K562 (cell line): ENCODE measurements around the gene AK2. TPM values are rescaled to one million over a fixed set of nuclear protein-coding genes. Genes with fewer than 3 reads are reported as not detected.
A peak's percentile ranks its signal among the peaks of the same experiment; 100 is the strongest.

Experiments used
- ARID1B ChIP-seq: fragments of 450-650 bp; IDR thresholded peaks from 2 replicates; pipeline ENCODE4 v1.6.1; 2016; ENCODE audit warnings: antibody characterized with exemption, mild to moderate bottlenecking, inconsistent platforms
- ATF7 ChIP-seq: fragments of 450-650 bp; IDR thresholded peaks from 2 replicates; pipeline ENCODE4 v1.7.1; 2014; ENCODE audit warnings: mild to moderate bottlenecking, moderate library complexity
- CEBPG ChIP-seq, 3 experiments: fragments of 200-800 bp in 1 of 3; sonication (Bioruptor generic) in 1 of 3; sonication (generic) in 1 of 3; formaldehyde crosslinking in 1 of 3; IDR thresholded peaks in 2 of 3; conservative IDR thresholded peaks in 1 of 3; 2 replicates each; pipeline versions ENCODE4 v1.6.1 to v1.8.0; 2016 to 2022; ENCODE audit warnings: missing compliant biosample characterization in 2 of 3, missing genetic modification characterization in 2 of 3, mild to moderate bottlenecking in 1 of 3, missing genetic modification reagents in 1 of 3
- JUN ChIP-seq, 2 experiments: sonication (generic) in 1 of 2; formaldehyde crosslinking in 1 of 2; IDR thresholded peaks; 2 replicates each; pipeline versions ENCODE4 v1.6.1 to v1.8.0; 2012 to 2022; ENCODE audit warnings: borderline replicate concordance in 2 of 2, mild to moderate bottlenecking in 2 of 2, improper control_type of control experiment in 1 of 2, low read depth in 1 of 2, low read length in 1 of 2, missing genetic modification reagents in 1 of 2
- MTF1 ChIP-seq: fragments of 250-450 bp; sonication (Bioruptor Pico); IDR thresholded peaks from 2 replicates; pipeline ENCODE4 v1.9.0; 2021; ENCODE audit warnings: moderate library complexity, mild to moderate bottlenecking, inconsistent platforms, borderline replicate concordance
- NCOA6 ChIP-seq: fragments of 450-650 bp; IDR thresholded peaks from 2 replicates; pipeline ENCODE4 v1.6.1; 2017; ENCODE audit warnings: mild to moderate bottlenecking
- RBM34 ChIP-seq: fragments of 200-400 bp; formaldehyde crosslinking; IDR thresholded peaks from 2 replicates; pipeline ENCODE4 v1.6.1; 2018; ENCODE audit warnings: low read length, borderline replicate concordance; ENCODE audit not compliant: insufficient read depth
- REST ChIP-seq, 2 experiments: fragments of 450-650 bp; formaldehyde crosslinking in 1 of 2; IDR thresholded peaks; 2 replicates each; pipeline versions ENCODE4 v1.4.0 to v1.6.1; 2014 to 2020; ENCODE audit warnings: mild to moderate bottlenecking in 2 of 2, borderline replicate concordance in 1 of 2, low read depth in 1 of 2
- RFX1 ChIP-seq: fragments of 450-650 bp; IDR thresholded peaks from 2 replicates; pipeline ENCODE4 v1.6.1; 2016; ENCODE audit warnings: mild to moderate bottlenecking, moderate library complexity
- SMC3 ChIP-seq: conservative IDR thresholded peaks from 2 replicates; pipeline ENCODE4 v1.6.1; 2011; ENCODE audit warnings: low read depth, low read length, improper control_type of control experiment; ENCODE audit not compliant: insufficient read depth
- SP2 ChIP-seq: IDR thresholded peaks from 2 replicates; pipeline ENCODE4 v1.6.1; 2011; ENCODE audit warnings: mild to moderate bottlenecking, low read depth, low read length, moderate library complexity; ENCODE audit not compliant: poor library complexity, severe bottlenecking; ENCODE audit errors: extremely low read depth
- SUPT5H ChIP-seq: fragments of 450-650 bp; IDR thresholded peaks from 2 replicates; pipeline ENCODE4 v1.6.1; 2016
- ZHX1 ChIP-seq: fragments of 150-350 bp; conservative IDR thresholded peaks from 2 replicates; pipeline ENCODE4 v1.6.1; 2014; ENCODE audit warnings: low read length
- ZNF23 ChIP-seq: fragments of 250-450 bp; sonication (Bioruptor Pico); IDR thresholded peaks from 2 replicates; pipeline ENCODE4 v1.4.0; 2020; ENCODE audit warnings: mild to moderate bottlenecking
- ZNF707 ChIP-seq: fragments of 250-450 bp; sonication (Bioruptor Pico); conservative IDR thresholded peaks from 2 replicates; pipeline ENCODE4 v1.8.0; 2022; ENCODE audit warnings: inconsistent platforms, mild to moderate bottlenecking, moderate library complexity
- polyA plus RNA-seq, 8 experiments: library from polyadenylated mRNA; depleted of rRNA in 4 of 8; stranded (reverse) in 5 of 8; unstranded in 3 of 8; fragments of >200 nt; fragmentation: Nextera tagmentation in 2 of 8; fragmentation: Illumina TruSeq in 1 of 8; extraction: Ambion mirVana in 2 of 8; extraction: Trizol in 1 of 8; gene quantifications; 2 replicates each; pipeline versions ENCODE4 v1.2.1 to v1.2.3, GENCODE V29; 2011 to 2014; ENCODE audit warnings: inconsistent platforms in 1 of 8, missing spikeins in 1 of 8
- total RNA-seq, 7 experiments: library from RNA; depleted of rRNA in 6 of 7; stranded (reverse); fragments of >200 nt in 6 of 7; fragmentation: Illumina TruSeq in 2 of 7; extraction: Trizol in 2 of 7; gene quantifications; 2 replicates each; pipeline versions ENCODE4 v1.2.1 to v1.2.3, GENCODE V29; 2011 to 2021; ENCODE audit warnings: low replicate concordance in 1 of 7

AK2 gene
- total and polyA plus RNA-seq, 9 of the 15 experiments (the other 6 are each of a cell fraction or from before 2014, with no cell fraction given) = 105 to 1,050 (median 509) TPM

GRCh38 chr1:33007190-33008050, 29.3 kb downstream of the AK2 start (continued):
- TF ChIP-seq REST (IDR thresholded peaks at IDR 0.05; ENCODE audit: borderline replicate concordance) = peak; percentile 75
- TF ChIP-seq REST (CRISPR knock-in tag; IDR thresholded peaks at IDR 0.05; ENCODE audit: low read depth) = no peak
- TF ChIP-seq SMC3 = peak; percentile 42; the same call in 1 of the 2 replicates
- TF ChIP-seq ZHX1 = no peak
- TF ChIP-seq NCOA6 = no peak
- no peak for TF ChIP-seq RBM34
- 0 out of 2 replicates have a peak, but pooled peaks have one; percentile 21 for TF ChIP-seq ATF7
- no peak for TF ChIP-seq ZNF707
- TF ChIP-seq SP2 = no peak
- no peak for TF ChIP-seq CEBPG (CRISPR knock-in tag; IDR thresholded peaks at IDR 0.05)
- peak in 1 of 2 experiments; percentile 25; a peak in 1 of 4 replicates for TF ChIP-seq CEBPG (tag; conservative IDR thresholded peaks at IDR 0.05 in 1 of 2, IDR thresholded peaks at IDR 0.05 in 1 of 2)
- peak; percentile 37; the same call in 1 of the 2 replicates for TF ChIP-seq JUN (IDR thresholded peaks at IDR 0.05; ENCODE audit: borderline replicate concordance, low read depth, low read length)
- TF ChIP-seq JUN (CRISPR knock-in tag; IDR thresholded peaks at IDR 0.05; ENCODE audit: borderline replicate concordance) = no peak
- no peak for TF ChIP-seq RFX1
- 0 out of 2 replicates have a peak, but pooled peaks have one; percentile 29 for TF ChIP-seq ARID1B
- TF ChIP-seq SUPT5H = 0 out of 2 replicates have a peak, but pooled peaks have one; percentile 50
- no peak for TF ChIP-seq ZNF23 (CRISPR knock-in tag)
- no peak for TF ChIP-seq MTF1
